GM12801 (cell line): ENCODE results near the gene SDK1.

Source experiments
- TF ChIP-seq, protein P1 (sequence below): IDR thresholded peaks from one replicate; pipeline ENCODE4 v1.5.1; 2011; ENCODE audit warnings: control low read depth; ENCODE audit not compliant: insufficient read length; ENCODE audit errors: extremely low read depth

The SDK1 gene

DNA sequence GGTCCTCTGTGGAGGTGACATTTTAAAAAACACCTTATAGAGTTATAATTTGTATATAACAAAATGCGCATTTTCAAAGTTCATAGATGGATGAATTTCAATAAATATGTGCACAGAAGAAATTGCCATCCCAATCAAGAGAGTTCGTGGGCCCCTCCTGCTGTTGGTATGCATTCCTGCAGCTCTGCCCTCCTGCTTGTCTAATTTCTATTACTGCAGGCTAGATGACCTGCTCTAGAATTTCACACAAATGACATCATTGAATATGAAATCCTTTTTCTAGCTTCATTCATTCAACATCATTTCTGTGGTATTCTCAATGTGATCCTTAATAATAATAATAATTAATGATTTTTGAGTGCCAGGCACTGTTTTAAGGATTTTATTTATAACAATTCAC, 348.2 kb downstream of the SDK1 start:
- TF ChIP-seq, protein P1, sequence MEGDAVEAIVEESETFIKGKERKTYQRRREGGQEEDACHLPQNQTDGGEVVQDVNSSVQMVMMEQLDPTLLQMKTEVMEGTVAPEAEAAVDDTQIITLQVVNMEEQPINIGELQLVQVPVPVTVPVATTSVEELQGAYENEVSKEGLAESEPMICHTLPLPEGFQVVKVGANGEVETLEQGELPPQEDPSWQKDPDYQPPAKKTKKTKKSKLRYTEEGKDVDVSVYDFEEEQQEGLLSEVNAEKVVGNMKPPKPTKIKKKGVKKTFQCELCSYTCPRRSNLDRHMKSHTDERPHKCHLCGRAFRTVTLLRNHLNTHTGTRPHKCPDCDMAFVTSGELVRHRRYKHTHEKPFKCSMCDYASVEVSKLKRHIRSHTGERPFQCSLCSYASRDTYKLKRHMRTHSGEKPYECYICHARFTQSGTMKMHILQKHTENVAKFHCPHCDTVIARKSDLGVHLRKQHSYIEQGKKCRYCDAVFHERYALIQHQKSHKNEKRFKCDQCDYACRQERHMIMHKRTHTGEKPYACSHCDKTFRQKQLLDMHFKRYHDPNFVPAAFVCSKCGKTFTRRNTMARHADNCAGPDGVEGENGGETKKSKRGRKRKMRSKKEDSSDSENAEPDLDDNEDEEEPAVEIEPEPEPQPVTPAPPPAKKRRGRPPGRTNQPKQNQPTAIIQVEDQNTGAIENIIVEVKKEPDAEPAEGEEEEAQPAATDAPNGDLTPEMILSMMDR = no peak

DNA sequence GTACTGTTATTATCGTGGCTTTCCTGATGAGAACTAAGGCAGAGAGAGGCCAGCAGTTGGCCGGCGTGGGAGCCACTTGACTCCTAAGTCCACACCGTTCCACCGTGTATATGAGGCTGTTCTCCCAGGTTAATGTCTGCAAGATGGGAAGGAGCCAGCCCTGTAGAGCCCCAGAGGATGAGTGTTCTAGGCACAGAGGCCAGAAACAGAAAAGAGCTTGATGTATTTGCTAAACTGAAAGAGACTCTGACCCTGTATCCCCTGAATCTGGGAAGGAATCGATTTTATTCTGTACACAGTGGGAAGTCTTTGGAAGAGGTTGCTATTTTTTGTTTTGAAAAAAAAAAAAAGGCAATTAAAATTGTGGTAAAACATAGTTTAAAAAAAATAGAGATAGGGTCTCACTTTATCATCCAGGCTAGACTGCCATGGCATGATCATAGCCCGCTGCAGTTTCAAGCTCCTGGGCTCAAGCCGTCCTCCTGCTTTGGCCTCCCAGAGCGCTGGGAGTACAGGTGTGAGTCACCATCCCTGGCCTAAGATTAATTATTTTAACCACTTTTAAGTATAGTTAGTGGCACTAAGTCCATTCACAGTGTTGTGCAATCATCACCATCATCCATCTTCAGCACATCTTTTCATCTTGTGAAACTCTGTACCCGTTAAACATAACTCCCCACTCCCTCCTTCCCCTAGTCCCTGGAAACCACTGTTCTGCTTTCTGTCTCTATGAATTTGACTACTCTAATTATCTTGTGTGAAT, 348.8 kb downstream of the SDK1 start:
- TF ChIP-seq, protein P1 = no peak

DNA sequence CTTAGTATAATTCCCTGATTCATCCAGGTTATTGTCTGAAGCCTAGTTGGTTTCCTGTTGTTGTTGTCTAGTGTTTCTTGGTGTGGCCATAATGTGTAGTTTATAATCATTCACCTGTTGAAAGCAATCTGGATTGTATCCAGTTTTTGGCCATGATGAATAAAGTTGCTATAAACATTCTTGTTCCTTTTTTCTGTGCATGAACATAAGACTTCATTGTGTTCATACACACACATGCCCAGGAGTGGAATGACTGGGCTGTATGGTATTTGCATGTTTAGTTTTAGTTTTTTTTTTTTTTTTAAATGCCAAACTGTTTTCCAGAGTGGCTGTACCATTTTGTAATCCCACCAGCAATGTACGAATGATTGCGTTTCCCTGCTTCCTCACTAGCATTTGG, 349.8 kb downstream of the SDK1 start:
- TF ChIP-seq, protein P1 = no peak

DNA sequence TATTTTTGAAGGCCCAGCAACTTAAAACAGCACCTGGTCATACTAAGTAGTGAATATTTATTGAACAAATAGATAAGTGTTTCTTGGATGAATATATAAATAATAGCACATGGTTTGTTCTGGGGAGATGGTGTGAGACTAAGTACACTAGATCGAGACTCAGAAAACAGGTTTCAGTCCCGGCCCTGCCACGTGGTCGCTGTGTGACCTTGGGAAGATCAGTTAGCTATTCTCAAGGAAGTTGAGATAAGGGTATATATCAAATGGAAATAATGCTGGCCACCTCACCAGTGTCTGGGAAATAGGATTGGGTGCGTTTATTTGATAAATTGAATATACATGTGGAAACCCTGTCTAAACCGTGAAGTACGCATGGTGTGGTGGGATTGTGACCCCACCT, 354.6 kb downstream of the SDK1 start:
- TF ChIP-seq, protein P1 = no peak

DNA sequence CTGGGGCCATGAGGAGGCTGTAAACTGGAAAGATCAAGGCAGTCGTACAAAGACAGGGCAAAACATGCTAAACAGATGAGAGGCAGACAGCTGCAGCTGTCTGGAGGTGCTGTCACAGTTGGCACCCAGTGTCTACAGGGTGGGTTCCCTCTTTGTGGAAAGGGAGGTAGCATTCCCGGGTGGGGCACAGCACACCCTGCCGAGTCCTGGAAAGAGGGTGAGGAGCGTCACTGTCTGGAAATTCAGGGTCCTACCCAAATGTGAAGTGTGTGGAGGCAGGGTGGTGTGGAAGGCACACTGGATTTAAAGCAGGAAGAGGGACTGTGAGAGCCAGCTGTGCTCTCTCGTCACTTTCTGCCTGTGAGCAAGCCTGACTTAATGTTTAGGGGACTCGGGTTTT, 356.2 kb downstream of the SDK1 start:
- TF ChIP-seq, protein P1 = no peak

DNA sequence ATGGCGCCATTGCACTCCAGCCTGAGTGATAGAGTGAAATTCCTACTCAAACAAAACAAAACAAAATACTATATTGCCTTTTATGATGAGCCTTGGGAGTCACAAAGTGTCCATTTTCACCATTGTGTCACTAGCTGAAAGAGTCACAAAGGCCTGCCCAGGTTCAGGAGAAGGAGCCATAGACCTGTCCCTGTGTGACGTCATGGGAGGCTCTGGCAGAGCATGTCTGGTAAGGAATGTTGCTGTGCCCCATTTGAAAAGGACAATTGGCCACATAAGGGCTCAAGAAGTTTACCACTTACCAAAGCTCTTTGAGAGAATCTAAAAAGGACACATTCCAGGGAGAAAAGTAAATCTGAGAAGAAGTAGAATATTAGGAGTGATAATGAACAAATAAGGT, 367.7 kb downstream of the SDK1 start:
- TF ChIP-seq, protein P1 = no peak

DNA sequence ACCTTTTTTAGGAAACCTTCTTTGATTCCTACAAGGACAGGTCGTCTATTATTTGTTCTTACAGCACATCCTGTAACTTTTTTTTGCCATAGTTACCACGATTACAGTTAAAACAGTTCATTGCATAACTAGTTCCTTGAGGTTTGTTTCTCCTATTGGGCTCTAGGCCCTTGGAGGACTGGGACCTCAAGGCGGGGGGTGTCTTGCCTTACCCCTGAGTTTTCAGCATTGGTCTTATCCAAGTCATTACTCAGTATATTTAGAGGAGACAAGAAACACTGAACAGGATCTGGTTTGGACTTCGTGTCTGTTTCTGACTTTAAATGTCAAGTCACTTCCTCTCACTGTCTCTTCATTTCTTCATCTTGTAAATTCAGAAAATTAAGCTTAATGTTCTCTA, 369.8 kb downstream of the SDK1 start:
- TF ChIP-seq, protein P1 = no peak
